Right ventricle myocardium inferior (tissue), 1 donor: Measurements from ENCODE around the gene RHBDF2. TPM values are rescaled to one million over a fixed set of nuclear protein-coding genes. Genes with fewer than 3 reads are reported as not detected.

ENCODE experiments used
- ATAC-seq: fragments of 200-7000 bp; cut with Tn5 transposase; one replicate; pipeline ENCODE4 v1.9.1; 2020; ENCODE audit warnings: mild to moderate bottlenecking, moderate library complexity
- DNase-seq: peaks from one replicate; pipeline ENCODE4 v3.0.0; 2021; ENCODE audit errors: missing footprints
- intact Hi-C: fragments of 100-400 bp; cut with DNase I; formaldehyde crosslinking; loops from one replicate; pipeline ENCODE4 v1.11.0; 2022
- total RNA-seq: library from RNA; stranded (reverse); fragmentation: NEBNext Ultra II Directional; extraction: Animal tissue kit (Norgen Biotek cat#: 25700); gene quantifications from one replicate; pipeline ENCODE4 v1.2.1, GENCODE V29; 2021
- donor health status: DM: no; HTN: yes; CAD: no; lungs with severe emphysema.

RHBDF2 gene
- total RNA-seq, 1 donor from 2014 or later, result 17.9 TPM

GRCh38 chr17:76435751-76436150 lies 65.5 kb downstream of the RHBDF2 start:
- no peak for ATAC-seq
- intact Hi-C loops, result no loop called here
- DNase-seq, result no peak

GRCh38 chr17:76434870-76435269 lies 66.4 kb downstream of the RHBDF2 start:
- ATAC-seq (no peak), DNase-seq (no peak)
- intact Hi-C loops, result no loop called here

GRCh38 chr17:76433693-76434092 lies 67.5 kb downstream of the RHBDF2 start:
- intact Hi-C loops, result no loop called here
- no peak for ATAC-seq
- no peak for DNase-seq

DNA sequence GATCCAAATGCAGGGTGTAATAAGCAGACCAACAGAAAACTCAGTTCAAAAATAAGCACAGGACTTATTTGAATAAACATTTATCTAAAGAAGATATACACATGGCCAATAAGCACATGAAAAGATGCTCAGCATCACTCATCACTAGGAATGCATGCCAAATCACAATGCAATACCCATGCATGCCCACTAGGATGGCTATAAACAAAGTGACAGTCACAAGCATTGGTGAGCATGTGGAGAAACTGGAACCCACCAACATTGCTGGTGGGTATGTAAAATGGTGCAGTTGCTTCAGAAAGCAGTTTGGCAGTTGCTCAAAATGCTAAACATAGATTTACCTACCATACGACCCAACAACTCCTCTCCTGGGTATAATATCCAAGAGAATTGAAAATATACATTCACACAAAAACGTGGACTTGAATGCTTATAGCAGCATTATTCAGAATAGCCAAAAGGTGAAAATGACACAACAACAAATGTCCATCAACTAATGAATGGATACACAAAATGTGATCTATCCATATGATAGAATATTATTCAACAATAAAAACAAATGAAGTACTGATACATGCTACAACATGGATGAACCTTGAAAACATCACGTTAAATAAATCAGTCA lies 68.4 kb downstream of the RHBDF2 start:
- DNase-seq, result no peak
- ATAC-seq, result no peak
- intact Hi-C loops, result no loop called here

- intact Hi-C loops, result no loop called here
- ATAC-seq (peak; percentile 56), DNase-seq (no peak)
Measured at GRCh38 chr17:76432004-76432403, 69.2 kb downstream of the RHBDF2 start.

DNA sequence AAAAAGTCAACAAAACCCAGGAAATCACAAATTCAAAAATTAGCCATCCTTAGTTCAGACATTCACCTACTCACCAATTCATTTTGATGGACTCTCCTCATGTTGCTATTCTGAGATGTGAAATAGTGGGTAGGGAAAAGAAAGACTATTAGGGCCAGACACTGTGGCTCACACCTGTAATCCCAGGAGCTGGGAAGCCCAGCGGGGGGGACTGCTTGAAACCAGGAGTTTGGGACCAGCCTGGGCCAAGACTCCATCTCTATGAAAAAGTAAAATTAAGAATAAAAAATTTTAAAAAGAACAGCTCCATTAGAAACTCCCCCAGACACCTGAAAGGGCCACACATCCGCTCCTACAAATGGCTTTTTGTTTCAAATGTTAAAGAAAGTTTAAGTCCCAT lies 69.7 kb downstream of the RHBDF2 start:
- intact Hi-C loops, result no loop called here
- DNase-seq (no peak), ATAC-seq (no peak)

- no peak for DNase-seq
- intact Hi-C loops, result no loop called here
- no peak for ATAC-seq
Measured at GRCh38 chr17:76428511-76428910, 72.7 kb downstream of the RHBDF2 start.

- ATAC-seq (no peak), DNase-seq (no peak)
- intact Hi-C loops, result no loop called here
Measured at GRCh38 chr17:76427501-76428231, 73.6 kb downstream of the RHBDF2 start.

DNA sequence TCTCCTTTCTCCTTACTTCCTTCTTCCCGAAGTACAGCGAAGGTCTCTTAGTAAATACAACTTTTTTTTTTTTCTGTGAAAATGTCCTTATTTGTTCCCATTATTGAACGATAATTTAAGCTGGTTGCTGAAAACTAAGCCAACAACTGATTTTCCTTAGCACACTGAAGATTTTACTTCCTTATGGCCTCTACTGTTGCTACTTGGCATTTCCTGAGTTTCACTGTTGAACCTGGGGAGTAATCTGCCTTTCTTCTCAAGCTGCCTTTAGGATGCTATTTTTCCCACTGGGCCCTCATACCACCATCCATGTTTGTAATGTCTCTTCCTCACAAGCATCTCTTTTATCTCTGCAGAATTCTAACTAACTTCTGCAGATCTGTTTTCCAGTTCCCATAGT lies 74.4 kb downstream of the RHBDF2 start:
- ATAC-seq (no peak), DNase-seq (no peak)
- intact Hi-C loops, result no loop called here

- intact Hi-C loops, result no loop called here
- no peak for ATAC-seq
- DNase-seq, result no peak
Measured at GRCh38 chr17:76422860-76423259, 78.4 kb downstream of the RHBDF2 start.

- intact Hi-C loops, result no loop called here
- ATAC-seq (no peak), DNase-seq (no peak)
Measured at GRCh38 chr17:76422406-76422805, 78.8 kb downstream of the RHBDF2 start.

DNA sequence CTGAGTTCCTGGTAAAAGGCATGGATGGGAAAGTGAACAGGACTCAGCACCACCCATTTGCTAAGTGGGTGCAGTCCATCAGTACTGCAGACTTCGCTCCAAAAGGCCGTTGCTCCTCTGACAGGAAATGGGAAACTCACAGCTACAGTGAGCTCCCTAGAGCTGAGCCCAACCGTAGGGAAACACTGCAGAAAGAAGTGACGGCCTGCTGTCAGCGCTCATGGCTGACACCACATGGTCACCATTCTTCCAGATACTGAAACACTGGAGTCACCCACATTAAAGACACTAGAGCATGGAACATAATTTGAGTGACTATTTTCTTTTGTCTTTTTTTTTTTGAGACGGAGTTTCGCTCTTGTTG lies 80.2 kb downstream of the RHBDF2 start:
- DNase-seq (no peak), ATAC-seq (peak; percentile 81)
- intact Hi-C loops, result no loop called here

Other genes starting within 250 kb of the RHBDF2 start
- gene UBALD2, start 236.1 kb downstream of the RHBDF2 start, total RNA-seq, result 30.4 TPM
- 3.6 TPM for gene QRICH2, start 193.1 kb downstream of the RHBDF2 start, total RNA-seq
- gene PRPSAP1, start 147.5 kb downstream of the RHBDF2 start, total RNA-seq, result 35.9 TPM
- gene SPHK1, start 116.8 kb downstream of the RHBDF2 start, total RNA-seq, result 2.7 TPM
- gene UBE2O, start 48.3 kb downstream of the RHBDF2 start, total RNA-seq, result 35.4 TPM
- gene AANAT, start 33.8 kb downstream of the RHBDF2 start, total RNA-seq, result not detected
- gene CYGB, start 36.3 kb upstream of the RHBDF2 start, total RNA-seq, result 38.2 TPM
- 3.4 TPM for gene PRCD, start 38.6 kb upstream of the RHBDF2 start, total RNA-seq
- 5.7 TPM for gene ST6GALNAC2, start 84.4 kb upstream of the RHBDF2 start, total RNA-seq
- gene ST6GALNAC1, start 142.3 kb upstream of the RHBDF2 start, total RNA-seq, result 6.1 TPM
- gene MXRA7, start 209.5 kb upstream of the RHBDF2 start, total RNA-seq, result 375 TPM
- gene JMJD6, start 225.2 kb upstream of the RHBDF2 start, total RNA-seq, result 62.8 TPM
- gene METTL23, start 225.4 kb upstream of the RHBDF2 start, total RNA-seq, result 17.3 TPM
- 74.0 TPM for gene SRSF2, start 235.9 kb upstream of the RHBDF2 start, total RNA-seq
- 20.8 TPM for gene MFSD11, start 236.7 kb upstream of the RHBDF2 start, total RNA-seq